ENCODE results near the gene TIAM2. TPM values are rescaled to one million over a fixed set of nuclear protein-coding genes. Genes with fewer than 3 reads are reported as not detected.
"Not testable (repeated sequence)": the region's sequence is repeated elsewhere in the genome, so short reads cannot be mapped to it uniquely, and the experiment has no call there.

The TIAM2 gene
- total and polyA plus RNA-seq, 2 experiments from 2014 or later = 5.5 to 16.9 TPM

- H3K4me1 ChIP-seq (ENCODE audit: insufficient read depth) = no peaks in the 10 kb centered on the region
- no peaks in the 10 kb centered on the region for H3K27me3 ChIP-seq
- no peak for TF ChIP-seq EZH2phosphoT487 (IDR thresholded peaks at IDR 0.05; ENCODE audit: low read depth, severe bottlenecking, unreplicated experiment)
- TF ChIP-seq EZH2 (IDR thresholded peaks at IDR 0.05; ENCODE audit: borderline replicate concordance) = no peak
- TF ChIP-seq CTCF (IDR thresholded peaks at IDR 0.05; ENCODE audit: poor library complexity) = no peak
- H3K27ac ChIP-seq = no peak overlapping the region
- no peaks in the 10 kb centered on the region for H4K20me1 ChIP-seq (ENCODE audit: insufficient read depth, poor library complexity, severe bottlenecking)
- H3K4me2 ChIP-seq = no peak overlapping the region
- no peaks in the 10 kb centered on the region for H3K9me2 ChIP-seq (replicated peaks; ENCODE audit: insufficient read depth)
- H3K4me3 ChIP-seq = no peak overlapping the region
- no peaks in the 10 kb centered on the region for H3K9me3 ChIP-seq (ENCODE audit: low read depth)
- no peak for DNase-seq (ENCODE audit: low spot score)
- no peak overlapping the region for H2AFZ ChIP-seq
- H3K36me3 ChIP-seq (replicated peaks; ENCODE audit: insufficient read depth, low read depth) = no peaks in the 10 kb centered on the region
- 80% methylated on average over 5 of the region's 5 CpGs for WGBS (ENCODE audit: low lambda C conversion rate, missing lambda C conversion rate)
- H3K79me2 ChIP-seq = no peaks in the 10 kb centered on the region
Observed at GRCh38 chr6:155116571-155116910, 121.4 kb downstream of the TIAM2 start.

- no peaks in the 10 kb centered on the region for H3K36me3 ChIP-seq (replicated peaks; ENCODE audit: insufficient read depth, low read depth)
- H3K9me3 ChIP-seq (ENCODE audit: low read depth) = no peaks in the 10 kb centered on the region
- no peak overlapping the region for H3K4me2 ChIP-seq
- 76% methylated on average over 13 of the region's 13 CpGs for WGBS (ENCODE audit: low lambda C conversion rate, missing lambda C conversion rate)
- no peaks in the 10 kb centered on the region for H3K79me2 ChIP-seq
- DNase-seq (ENCODE audit: low spot score) = no peak
- H3K9me2 ChIP-seq (replicated peaks; ENCODE audit: insufficient read depth) = no peaks in the 10 kb centered on the region
- no peak overlapping the region for H3K27ac ChIP-seq
- no peak overlapping the region for H3K4me3 ChIP-seq
- no peaks in the 10 kb centered on the region for H3K27me3 ChIP-seq
- no peaks in the 10 kb centered on the region for H3K4me1 ChIP-seq (ENCODE audit: insufficient read depth)
- H2AFZ ChIP-seq = no peak overlapping the region
- no peak for TF ChIP-seq EZH2 (IDR thresholded peaks at IDR 0.05; ENCODE audit: borderline replicate concordance)
- no peak for TF ChIP-seq CTCF (IDR thresholded peaks at IDR 0.05; ENCODE audit: poor library complexity)
- TF ChIP-seq EZH2phosphoT487 (IDR thresholded peaks at IDR 0.05; ENCODE audit: low read depth, severe bottlenecking, unreplicated experiment) = no peak
- no peaks in the 10 kb centered on the region for H4K20me1 ChIP-seq (ENCODE audit: insufficient read depth, poor library complexity, severe bottlenecking)
Observed at GRCh38 chr6:155117256-155117655, 122.1 kb downstream of the TIAM2 start.

GRCh38 chr6:155117785-155118184, 122.7 kb downstream of the TIAM2 start:
- no peaks in the 10 kb centered on the region for H3K9me3 ChIP-seq (ENCODE audit: low read depth)
- no peaks in the 10 kb centered on the region for H3K36me3 ChIP-seq (replicated peaks; ENCODE audit: insufficient read depth, low read depth)
- no peaks in the 10 kb centered on the region for H3K9me2 ChIP-seq (replicated peaks; ENCODE audit: insufficient read depth)
- H3K4me2 ChIP-seq = no peak overlapping the region
- no peaks in the 10 kb centered on the region for H3K27me3 ChIP-seq
- H2AFZ ChIP-seq = no peak overlapping the region
- H3K4me1 ChIP-seq (ENCODE audit: insufficient read depth) = no peaks in the 10 kb centered on the region
- WGBS (ENCODE audit: low lambda C conversion rate, missing lambda C conversion rate) = 89% methylated on average over 5 of the region's 5 CpGs
- no peak for DNase-seq (ENCODE audit: low spot score)
- no peaks in the 10 kb centered on the region for H3K79me2 ChIP-seq
- no peaks in the 10 kb centered on the region for H4K20me1 ChIP-seq (ENCODE audit: insufficient read depth, poor library complexity, severe bottlenecking)
- no peak overlapping the region for H3K4me3 ChIP-seq
- no peak for TF ChIP-seq EZH2 (IDR thresholded peaks at IDR 0.05; ENCODE audit: borderline replicate concordance)
- TF ChIP-seq CTCF (IDR thresholded peaks at IDR 0.05; ENCODE audit: poor library complexity) = no peak
- TF ChIP-seq EZH2phosphoT487 (IDR thresholded peaks at IDR 0.05; ENCODE audit: low read depth, severe bottlenecking, unreplicated experiment) = no peak
- no peak overlapping the region for H3K27ac ChIP-seq

GRCh38 chr6:155119201-155119600, 124.1 kb downstream of the TIAM2 start:
- not testable (repeated sequence) for H3K27me3 ChIP-seq; H3K9me3 ChIP-seq (ENCODE audit: low read depth); DNase-seq (ENCODE audit: low spot score); H3K4me3 ChIP-seq; H3K79me2 ChIP-seq; H3K4me1 ChIP-seq (ENCODE audit: insufficient read depth); H3K4me2 ChIP-seq; H4K20me1 ChIP-seq (ENCODE audit: insufficient read depth, poor library complexity, severe bottlenecking); H3K9me2 ChIP-seq (replicated peaks; ENCODE audit: insufficient read depth); H3K36me3 ChIP-seq (replicated peaks; ENCODE audit: insufficient read depth, low read depth); H2AFZ ChIP-seq; H3K27ac ChIP-seq
- 96% methylated on average over 5 of the region's 5 CpGs for WGBS (ENCODE audit: low lambda C conversion rate, missing lambda C conversion rate)

Data from hepatocyte (in vitro differentiated cells).